ENCODE measurements around the gene PRSS48. TPM values are rescaled to one million over a fixed set of nuclear protein-coding genes. Genes with fewer than 3 reads are reported as not detected.

PRSS48 gene
- total RNA-seq, 1 experiment from 2014 or later, result not detected

DNA sequence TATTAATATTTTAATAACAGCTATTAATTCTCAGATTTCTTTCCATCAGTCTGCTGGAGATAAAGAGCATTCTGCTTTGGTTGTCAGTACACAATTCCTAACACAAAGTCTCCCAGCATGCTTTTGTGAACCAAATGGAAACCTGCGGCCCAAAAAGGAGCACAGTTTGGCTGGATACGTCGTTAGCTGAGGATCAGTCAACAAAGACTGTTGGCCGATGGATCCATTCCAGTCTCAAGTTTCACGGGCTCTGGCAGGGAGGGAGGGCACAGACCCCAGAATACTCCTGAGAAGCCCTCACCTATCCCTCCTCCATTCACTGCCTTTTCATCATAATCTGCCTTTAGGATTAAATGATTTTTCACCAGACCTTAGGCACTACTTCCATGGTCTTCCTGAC is 26.3 kb upstream of the PRSS48 start:
- Mint-ChIP-seq H3K36me3 (ENCODE audit: insufficient read depth in 1 of 3, low read depth in 3 of 3) (peaks cover 2 to 4% (median 2%) of the 10 kb centered on the region in 3 experiments; a peak in 5 of 7 replicates), H3K4me1 (peaks cover 20 to 23% of the 10 kb centered on the region in 2 experiments), H3K4me3 (peak overlapping the region in 1 of 2 experiments; percentile 3; a peak in 2 of 5 replicates), H3K9me3 (peaks cover 1 to 2% of the 10 kb centered on the region in 2 experiments; a peak in 2 of 5 replicates), H3K27ac (peak overlapping the region; percentile 41 to 76 (median 42); a peak in 6 of 7 replicates), H3K27me3 (ENCODE audit: low read depth) (no peaks in the 10 kb centered on the region)
- H3K4me2 ChIP-seq (ENCODE audit: insufficient read depth, insufficient read length, low read length), result peak overlapping the region; percentile 5
- H3K79me2 ChIP-seq (ENCODE audit: insufficient read depth, low read length), result no peaks in the 10 kb centered on the region; the same call in 1 of the 2 replicates
- H4K20me1 ChIP-seq (ENCODE audit: control insufficient read depth, insufficient read depth, insufficient read length), result no peaks in the 10 kb centered on the region
- H3K18ac ChIP-seq (ENCODE audit: insufficient read length, low read depth, low read length), result no peak overlapping the region
- no peaks in the 10 kb centered on the region for H3K23me2 ChIP-seq (ENCODE audit: insufficient read length, low read depth, low read length, poor library complexity, severe bottlenecking)
- H3T11ph ChIP-seq (ENCODE audit: low read length), result no peak overlapping the region
- no peak overlapping the region for H2BK5ac ChIP-seq (ENCODE audit: insufficient read length, low read length)
- no peaks in the 10 kb centered on the region for H3K9me3 ChIP-seq (ENCODE audit: control insufficient read depth, low read depth, low read length)
- DNase-seq, result peak; percentile 63
- no peak overlapping the region for H2BK12ac ChIP-seq (ENCODE audit: insufficient read length, low read depth, low read length)
- no peak overlapping the region for H2AFZ ChIP-seq (ENCODE audit: low read length)
- H4K8ac ChIP-seq (replicated peaks; ENCODE audit: insufficient read length, low read depth, low read length), result no peak overlapping the region
- TF ChIP-seq, protein P1, sequence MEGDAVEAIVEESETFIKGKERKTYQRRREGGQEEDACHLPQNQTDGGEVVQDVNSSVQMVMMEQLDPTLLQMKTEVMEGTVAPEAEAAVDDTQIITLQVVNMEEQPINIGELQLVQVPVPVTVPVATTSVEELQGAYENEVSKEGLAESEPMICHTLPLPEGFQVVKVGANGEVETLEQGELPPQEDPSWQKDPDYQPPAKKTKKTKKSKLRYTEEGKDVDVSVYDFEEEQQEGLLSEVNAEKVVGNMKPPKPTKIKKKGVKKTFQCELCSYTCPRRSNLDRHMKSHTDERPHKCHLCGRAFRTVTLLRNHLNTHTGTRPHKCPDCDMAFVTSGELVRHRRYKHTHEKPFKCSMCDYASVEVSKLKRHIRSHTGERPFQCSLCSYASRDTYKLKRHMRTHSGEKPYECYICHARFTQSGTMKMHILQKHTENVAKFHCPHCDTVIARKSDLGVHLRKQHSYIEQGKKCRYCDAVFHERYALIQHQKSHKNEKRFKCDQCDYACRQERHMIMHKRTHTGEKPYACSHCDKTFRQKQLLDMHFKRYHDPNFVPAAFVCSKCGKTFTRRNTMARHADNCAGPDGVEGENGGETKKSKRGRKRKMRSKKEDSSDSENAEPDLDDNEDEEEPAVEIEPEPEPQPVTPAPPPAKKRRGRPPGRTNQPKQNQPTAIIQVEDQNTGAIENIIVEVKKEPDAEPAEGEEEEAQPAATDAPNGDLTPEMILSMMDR (conservative IDR thresholded peaks at IDR 0.05), result no peak
- H3K9ac ChIP-seq (ENCODE audit: extremely low read depth, insufficient read length, low read length), result no peak overlapping the region
- no peak overlapping the region for H2BK15ac ChIP-seq (ENCODE audit: low read depth, low read length)
- no peak overlapping the region for H3K56ac ChIP-seq (ENCODE audit: insufficient read length, low read depth, low read length)
- no peak overlapping the region for H2AK5ac ChIP-seq (ENCODE audit: insufficient read length, low read length)
- no peak overlapping the region for H2BK20ac ChIP-seq (ENCODE audit: low read depth, low read length, poor library complexity, severe bottlenecking)
- H3K4ac ChIP-seq (ENCODE audit: low read depth, low read length), result no peak overlapping the region
- H4K91ac ChIP-seq (ENCODE audit: insufficient read length, low read depth, low read length), result no peak overlapping the region
- no peaks in the 10 kb centered on the region for H3K27me3 ChIP-seq (ENCODE audit: insufficient read depth, low read length)
- H3K23ac ChIP-seq (ENCODE audit: insufficient read length, low read depth, low read length), result no peak overlapping the region
- H3K79me1 ChIP-seq (ENCODE audit: insufficient read depth, low read depth, low read length, poor library complexity, severe bottlenecking), result no peaks in the 10 kb centered on the region
- H4K5ac ChIP-seq (ENCODE audit: insufficient read length, low read depth, low read length), result no peak overlapping the region
- H2BK120ac ChIP-seq (ENCODE audit: low read depth, low read length, poor library complexity, severe bottlenecking), result no peak overlapping the region
- H3K4me1 ChIP-seq (ENCODE audit: insufficient read depth, low read length), result peaks cover 7% of the 10 kb centered on the region; the same call in 1 of the 2 replicates
- no CpG with 5 or more reads among the region's 5 CpGs for WGBS (ENCODE audit: extremely low coverage, insufficient read length, low lambda C conversion rate)
- no peak overlapping the region for H3K14ac ChIP-seq (ENCODE audit: insufficient read depth, low read length)
- H3K27ac ChIP-seq (ENCODE audit: insufficient read length, low read depth, low read length), result no peak overlapping the region

Data from H9 (cell line).